Effector memory CD8-positive, alpha-beta T cell (primary cell): ENCODE results near the gene PPM1N.
"Not testable (repeated sequence)": the region's sequence is repeated elsewhere in the genome, so short reads cannot be mapped to it uniquely, and the experiment has no call there.

ENCODE experiments used
- ATAC-seq: fragments of 150-1000 bp; cut with Tn5 transposase; replicated peaks from 2 replicates; pipeline ENCODE4 v1.10.0; 2021; ENCODE audit warnings: mild to moderate bottlenecking, moderate library complexity
- DNase-seq, 3 experiments: peaks; one replicate each; pipeline ENCODE4 v3.0.0; 2021
- H3K27ac Mint-ChIP-seq, 2 donors: one replicate each; pipeline ENCODE4 v1.8.0; 2022; ENCODE audit warnings: mild to moderate bottlenecking in 2 of 2, mixed read lengths in 2 of 2, moderate library complexity in 2 of 2
- H3K27me3 Mint-ChIP-seq, 2 donors: one replicate each; pipeline ENCODE4 v1.8.0; 2022; ENCODE audit warnings: mixed read lengths in 2 of 2
- H3K36me3 Mint-ChIP-seq: one replicate; pipeline ENCODE4 v1.8.0; 2022; ENCODE audit warnings: mild to moderate bottlenecking, moderate library complexity, mixed read lengths; ENCODE audit not compliant: insufficient read depth
- H3K4me1 Mint-ChIP-seq, 2 donors: one replicate each; pipeline ENCODE4 v1.8.0; 2022; ENCODE audit warnings: low read depth in 2 of 2, mixed read lengths in 2 of 2
- H3K4me3 Mint-ChIP-seq, 2 donors: one replicate each; pipeline ENCODE4 v1.8.0; 2022; ENCODE audit warnings: mild to moderate bottlenecking in 2 of 2, mixed read lengths in 2 of 2, moderate library complexity in 2 of 2
- H3K9me3 Mint-ChIP-seq, 2 donors: one replicate each; pipeline ENCODE4 v1.8.0; 2022; ENCODE audit warnings: mixed read lengths in 2 of 2

Gene PPM1N

DNA sequence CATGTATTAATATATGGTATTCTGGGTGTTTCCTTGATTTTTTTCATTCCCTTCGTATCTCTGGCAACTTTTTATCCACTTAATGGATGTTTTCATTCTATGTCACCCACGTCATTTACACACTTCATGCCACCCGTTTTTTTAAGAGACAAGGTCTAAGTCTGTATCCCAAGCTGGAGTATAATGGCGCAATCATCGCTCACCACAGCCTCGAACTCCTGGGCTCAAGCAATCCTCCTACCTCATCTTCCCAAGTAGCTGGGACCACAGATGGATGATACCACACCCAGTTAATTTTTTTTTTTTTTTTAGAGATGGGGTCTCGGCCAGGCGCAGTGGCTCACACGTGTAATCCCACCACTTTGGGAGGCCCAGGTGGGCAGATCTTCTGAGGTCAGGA is 5.7 kb downstream of the PPM1N start:
- Mint-ChIP-seq H3K27ac (no peak overlapping the region), H3K27me3 (no peaks in the 10 kb centered on the region), H3K4me3 (no peak overlapping the region), H3K4me1 (peaks cover 25 to 27% of the 10 kb centered on the region in 2 donors), H3K9me3 (no peaks in the 10 kb centered on the region), H3K36me3 (peaks cover 19% of the 10 kb centered on the region)
- no peak for ATAC-seq
- no peak for DNase-seq

DNA sequence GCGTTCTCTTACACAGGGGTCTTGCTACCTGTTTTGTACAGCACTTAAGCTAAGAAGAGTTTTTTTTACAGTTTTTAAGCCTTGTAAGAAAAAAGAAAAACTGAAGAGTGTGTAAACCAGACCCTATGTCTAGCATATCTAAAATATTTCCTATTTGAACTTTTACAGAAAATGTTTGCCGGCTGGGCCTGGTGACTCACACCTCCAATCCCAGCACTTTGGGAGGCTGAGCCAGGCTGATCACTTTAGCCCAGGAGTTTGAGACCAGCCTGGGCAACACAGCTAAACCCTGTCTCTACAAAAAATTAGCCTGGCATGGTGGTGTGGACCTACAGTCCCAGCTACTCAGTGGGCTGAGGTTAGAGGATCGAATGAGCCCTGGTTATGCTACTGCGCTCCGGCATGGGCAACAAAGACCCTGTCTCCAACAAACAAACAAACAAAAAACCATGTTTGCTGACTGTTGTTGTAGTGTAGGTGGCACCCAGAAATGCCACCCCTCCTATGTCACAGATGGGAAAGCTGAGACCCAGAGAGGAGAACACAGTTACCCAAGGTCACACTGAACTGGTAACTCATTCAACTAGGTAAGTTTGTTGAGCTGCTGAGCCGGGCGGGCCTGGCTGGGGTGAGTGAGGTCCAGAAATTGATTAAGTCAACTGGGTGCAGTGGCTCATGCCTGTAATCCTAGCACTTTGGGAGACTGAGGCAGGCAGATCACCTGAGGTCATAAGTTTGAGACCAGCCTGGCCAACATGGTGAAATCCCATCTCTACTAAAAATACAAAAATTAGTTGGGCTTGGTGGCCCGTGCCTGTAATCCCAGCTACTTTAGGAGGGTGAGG is 7.1 kb downstream of the PPM1N start:
- H3K4me1 Mint-ChIP-seq: peaks cover 27 to 33% of the 10 kb centered on the region in 2 donors
- ATAC-seq (no peak), DNase-seq (no peak)
- no peaks in the 10 kb centered on the region for H3K27me3 Mint-ChIP-seq
- H3K36me3 Mint-ChIP-seq: peaks cover 30% of the 10 kb centered on the region
- no peaks in the 10 kb centered on the region for H3K9me3 Mint-ChIP-seq
- H3K4me3 Mint-ChIP-seq: peak overlapping the region; percentile 91 to 98
- peak overlapping the region; percentile 82 to 96 for H3K27ac Mint-ChIP-seq

GRCh38 chr19:45505996-45506245 is 7.7 kb downstream of the PPM1N start:
- Mint-ChIP-seq H3K27ac (peak overlapping the region; percentile 82 to 96), H3K4me1 (peaks cover 29 to 38% of the 10 kb centered on the region in 2 donors), H3K4me3 (peak overlapping the region; percentile 91 to 98), H3K36me3 (peaks cover 32% of the 10 kb centered on the region), H3K9me3 (no peaks in the 10 kb centered on the region), H3K27me3 (no peaks in the 10 kb centered on the region)
- ATAC-seq (no peak), DNase-seq (no peak)

DNA sequence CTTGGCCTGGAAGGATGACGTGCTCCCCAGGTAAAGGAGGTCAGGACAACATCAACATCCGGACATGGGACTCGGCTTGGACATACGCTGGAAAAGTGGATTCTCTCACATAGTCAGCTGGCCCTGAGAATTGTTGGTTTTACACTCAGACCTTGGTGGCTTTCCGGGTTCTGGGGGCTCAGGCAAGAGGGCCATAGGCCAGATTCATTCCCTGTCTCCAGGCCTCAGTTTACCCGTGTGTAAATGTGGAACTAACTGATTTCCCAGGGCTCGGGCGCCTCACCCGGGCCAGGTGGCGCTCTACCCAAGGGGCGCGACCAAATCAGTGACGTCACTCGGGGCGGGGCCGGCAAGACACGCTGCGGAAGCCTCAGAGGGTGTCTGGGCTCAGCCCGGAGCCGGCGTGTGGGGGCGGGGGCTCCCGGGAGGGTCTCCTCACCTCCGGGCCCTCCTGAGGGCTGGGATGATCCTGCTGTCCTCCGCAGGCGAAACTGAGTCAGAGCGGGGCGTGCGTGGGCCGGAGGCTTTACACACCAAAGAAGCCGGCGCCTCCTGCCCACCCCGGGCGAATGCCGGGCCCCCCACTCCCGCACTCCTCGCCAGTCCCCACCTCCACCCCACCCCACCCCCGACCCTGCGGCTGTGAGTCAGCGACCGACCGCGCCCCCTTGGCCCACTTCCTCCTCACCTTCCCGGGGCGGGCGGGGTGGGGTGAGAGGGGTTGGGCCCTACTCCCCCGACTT is 8.2 kb downstream of the PPM1N start:
- no peaks in the 10 kb centered on the region for H3K9me3 Mint-ChIP-seq
- H3K27me3 Mint-ChIP-seq: no peaks in the 10 kb centered on the region

DNA sequence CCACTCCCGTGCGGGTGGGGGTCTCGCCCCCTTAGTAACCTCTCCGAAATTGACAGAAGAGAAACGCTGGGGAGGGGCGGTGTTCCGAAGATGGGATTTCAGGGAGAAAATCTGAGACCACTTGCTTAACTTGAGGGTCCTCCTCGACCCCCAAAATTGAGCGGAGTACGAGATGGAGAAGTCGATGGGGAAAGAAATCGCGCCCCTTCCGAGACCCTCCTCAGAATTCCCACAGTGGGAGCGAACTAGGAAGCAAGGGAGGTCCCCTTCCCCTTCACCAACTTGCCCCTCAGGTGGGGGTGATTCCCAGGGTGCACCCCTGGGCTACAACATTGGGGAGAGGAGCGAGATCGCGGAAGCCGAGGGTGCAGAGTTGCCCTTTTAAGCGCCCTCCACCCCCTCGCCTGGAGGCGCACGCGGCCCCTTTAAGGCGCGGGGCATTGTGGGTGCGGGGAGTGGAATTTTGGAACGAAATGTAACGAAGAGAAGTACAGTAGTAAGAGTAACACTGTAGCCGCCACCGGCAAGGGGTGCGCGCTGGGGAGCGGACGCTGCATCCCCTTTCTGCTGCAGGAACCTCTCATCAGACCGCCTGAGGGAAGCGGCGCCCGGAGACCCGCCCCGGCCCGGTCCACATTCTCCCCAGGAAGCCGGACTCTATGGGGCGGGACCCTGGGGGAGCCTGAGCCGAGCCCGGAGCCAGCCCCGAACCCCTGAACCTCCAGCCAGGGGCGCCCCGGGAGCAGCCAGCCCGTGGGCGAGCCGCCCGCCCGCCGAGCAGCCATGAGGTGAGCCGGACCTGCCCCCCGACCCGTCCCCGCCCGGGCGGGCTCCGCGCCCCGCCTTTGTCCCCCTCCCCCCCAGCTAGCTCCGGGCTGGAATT is 9.0 kb downstream of the PPM1N start, which contains the start of gene VASP:
TSS of gene VASP (plus strand) at position 491 of the 883 bp plus-strand sequence. CDS start at position 784, 293 bp downstream.
- DNase-seq (peak; percentile 89 to 95 (median 90)), ATAC-seq (peak; percentile 72)
- no peaks in the 10 kb centered on the region for H3K27me3 Mint-ChIP-seq
- H3K4me1 Mint-ChIP-seq: peaks cover 33 to 48% of the 10 kb centered on the region in 2 donors
- peak within 1 kb of the TSS; percentile 91 to 98 for H3K4me3 Mint-ChIP-seq
- no peaks in the 10 kb centered on the region for H3K9me3 Mint-ChIP-seq
- H3K27ac Mint-ChIP-seq: peak within 1 kb of the TSS; percentile 82 to 96
- H3K36me3 Mint-ChIP-seq: peaks cover 33% of the 10 kb centered on the region

More for the DNA sequence above, 8.2 kb downstream of the PPM1N start:
- ATAC-seq (peak; percentile 80), DNase-seq (peak; percentile 96 to 98 (median 98))
- Mint-ChIP-seq H3K36me3 (peaks cover 33% of the 10 kb centered on the region), H3K4me3 (peak overlapping the region; percentile 91 to 98), H3K27ac (peak overlapping the region; percentile 82 to 96), H3K4me1 (peaks cover 29 to 43% of the 10 kb centered on the region in 2 donors)

- H3K9me3 Mint-ChIP-seq: no peaks in the 10 kb centered on the region
- DNase-seq: no peak
- peaks cover 35 to 51% of the 10 kb centered on the region in 2 donors for H3K4me1 Mint-ChIP-seq
- H3K36me3 Mint-ChIP-seq: peaks cover 32% of the 10 kb centered on the region
- peak overlapping the region; percentile 91 to 98 for H3K4me3 Mint-ChIP-seq
- H3K27me3 Mint-ChIP-seq: no peaks in the 10 kb centered on the region
- no peak for ATAC-seq
- H3K27ac Mint-ChIP-seq: peak overlapping the region; percentile 82 to 96
Observed at GRCh38 chr19:45507872-45508416, 9.7 kb downstream of the PPM1N start.

GRCh38 chr19:45508417-45508860 is 10.2 kb downstream of the PPM1N start:
- Mint-ChIP-seq H3K36me3 (peaks cover 30% of the 10 kb centered on the region), H3K27me3 (no peaks in the 10 kb centered on the region), H3K4me3 (peak overlapping the region; percentile 91 to 98), H3K4me1 (peaks cover 38 to 56% of the 10 kb centered on the region in 2 donors), H3K27ac (peak overlapping the region; percentile 82 to 96), H3K9me3 (no peaks in the 10 kb centered on the region)
- DNase-seq (no peak), ATAC-seq (no peak)

DNA sequence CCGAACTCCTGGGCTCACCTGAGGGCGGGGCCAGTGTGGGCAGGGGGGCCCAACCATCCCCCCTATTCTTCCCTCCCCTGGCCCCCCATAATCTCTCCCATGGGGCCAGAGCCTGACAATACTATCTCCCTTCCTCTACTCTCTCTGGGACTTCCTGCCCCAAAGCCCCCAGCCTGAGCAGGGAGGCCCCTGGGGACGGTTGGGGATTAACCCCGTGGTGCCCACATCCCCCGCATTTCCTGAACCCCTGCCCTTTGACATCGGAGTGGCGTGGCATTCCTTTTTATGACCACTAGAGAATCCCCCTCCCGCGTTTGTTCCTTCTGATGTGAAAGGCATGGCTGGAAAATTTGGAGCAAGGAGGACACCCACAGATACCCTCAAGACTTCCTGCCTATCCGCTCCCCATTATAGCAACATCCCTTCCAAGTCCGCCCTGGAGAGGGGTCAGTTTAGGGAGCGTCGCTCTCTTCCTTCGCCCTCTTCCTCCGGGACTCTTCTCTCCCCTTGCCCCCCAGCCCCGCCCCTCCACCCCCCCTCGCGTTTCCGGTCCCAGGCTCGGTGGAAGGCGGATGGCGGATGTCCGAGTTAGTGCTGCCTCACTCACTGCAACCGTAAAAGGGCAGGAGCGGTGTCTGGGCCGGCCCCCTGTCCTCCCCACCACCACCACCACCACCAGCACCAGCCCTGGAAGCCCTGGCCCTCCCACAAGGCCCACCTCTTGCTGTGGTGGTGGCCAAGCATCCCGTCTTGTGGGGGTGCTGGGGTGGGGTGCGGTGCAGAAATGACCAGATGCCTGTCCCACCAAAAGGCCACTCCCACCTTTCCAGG is 10.8 kb downstream of the PPM1N start:
- H3K36me3 Mint-ChIP-seq: peaks cover 30% of the 10 kb centered on the region
- H3K27ac Mint-ChIP-seq: peak overlapping the region; percentile 82 to 96
- H3K27me3 Mint-ChIP-seq: no peaks in the 10 kb centered on the region
- ATAC-seq: no peak
- H3K4me3 Mint-ChIP-seq: peak overlapping the region; percentile 91 to 98
- DNase-seq: no peak
- peaks cover 44 to 61% of the 10 kb centered on the region in 2 donors for H3K4me1 Mint-ChIP-seq
- no peaks in the 10 kb centered on the region for H3K9me3 Mint-ChIP-seq

DNA sequence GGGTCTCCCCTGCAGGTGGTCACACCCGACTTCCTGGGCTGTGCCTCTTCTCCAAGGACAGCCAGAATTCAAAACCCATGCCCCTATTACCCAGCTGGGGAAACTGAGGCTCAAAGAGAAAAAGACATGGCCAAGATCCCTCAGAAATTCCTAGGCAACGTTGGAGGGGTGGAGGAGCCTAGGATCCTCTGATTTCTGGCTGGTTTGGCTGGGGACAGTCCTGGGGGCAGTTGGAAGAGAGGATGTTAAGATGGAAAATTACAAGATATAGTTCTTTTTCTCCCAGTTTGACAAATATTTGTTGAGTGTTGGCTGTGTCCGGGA is 11.4 kb downstream of the PPM1N start:
- H3K36me3 Mint-ChIP-seq: peaks cover 30% of the 10 kb centered on the region
- no peaks in the 10 kb centered on the region for H3K27me3 Mint-ChIP-seq
- ATAC-seq (no peak), DNase-seq (no peak)
- H3K4me3 Mint-ChIP-seq: peak overlapping the region; percentile 91 to 98
- peak overlapping the region; percentile 82 to 96 for H3K27ac Mint-ChIP-seq
- H3K9me3 Mint-ChIP-seq: no peaks in the 10 kb centered on the region
- H3K4me1 Mint-ChIP-seq: peaks cover 48 to 64% of the 10 kb centered on the region in 2 donors

DNA sequence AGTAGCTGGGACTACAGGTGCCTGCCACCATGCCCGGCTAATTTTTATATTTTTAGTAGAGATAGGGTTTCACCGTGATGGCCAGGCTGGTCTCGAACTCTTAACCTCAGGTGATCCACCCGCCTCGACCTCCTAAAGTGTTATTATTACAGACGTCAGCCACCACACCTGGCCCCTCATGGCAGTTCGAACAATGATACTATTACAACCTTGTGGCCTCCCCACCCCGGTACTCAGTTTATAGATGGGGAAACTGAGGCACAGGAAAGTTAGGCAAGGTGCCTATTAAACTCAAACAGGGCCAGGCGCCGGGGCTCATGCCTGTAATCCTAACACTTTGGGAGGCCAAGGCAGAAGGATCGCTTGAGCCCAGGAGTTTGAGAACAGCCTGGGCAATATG is 12.1 kb downstream of the PPM1N start:
- H3K9me3 Mint-ChIP-seq, ATAC-seq, DNase-seq, H3K27me3 Mint-ChIP-seq: not testable (repeated sequence)
- Mint-ChIP-seq H3K4me1 (peaks cover 52 to 68% of the 10 kb centered on the region in 2 donors), H3K27ac (peak overlapping the region; percentile 82 to 96), H3K36me3 (peaks cover 30% of the 10 kb centered on the region), H3K4me3 (peak overlapping the region; percentile 91 to 98)

GRCh38 chr19:45511074-45511473 is 12.8 kb downstream of the PPM1N start:
- H3K36me3 Mint-ChIP-seq: peaks cover 33% of the 10 kb centered on the region
- H3K27ac Mint-ChIP-seq: peak overlapping the region; percentile 82 to 96
- peak overlapping the region in 1 of 2 donors; percentile 91 for H3K4me3 Mint-ChIP-seq
- H3K27me3 Mint-ChIP-seq: no peaks in the 10 kb centered on the region
- ATAC-seq (no peak), DNase-seq (no peak)
- H3K9me3 Mint-ChIP-seq: no peaks in the 10 kb centered on the region
- H3K4me1 Mint-ChIP-seq: peaks cover 55 to 65% of the 10 kb centered on the region in 2 donors

GRCh38 chr19:45512881-45513483 is 14.7 kb downstream of the PPM1N start:
- Mint-ChIP-seq H3K4me1 (peaks cover 59 to 63% of the 10 kb centered on the region in 2 donors), H3K4me3 (peak overlapping the region; percentile 28 to 60), H3K9me3 (no peaks in the 10 kb centered on the region), H3K36me3 (peaks cover 34% of the 10 kb centered on the region), H3K27me3 (no peaks in the 10 kb centered on the region), H3K27ac (peak overlapping the region; percentile 44 to 89)
- ATAC-seq: no peak
- no peak for DNase-seq
